ENCODE data around the gene SLC6A19.

DNA sequence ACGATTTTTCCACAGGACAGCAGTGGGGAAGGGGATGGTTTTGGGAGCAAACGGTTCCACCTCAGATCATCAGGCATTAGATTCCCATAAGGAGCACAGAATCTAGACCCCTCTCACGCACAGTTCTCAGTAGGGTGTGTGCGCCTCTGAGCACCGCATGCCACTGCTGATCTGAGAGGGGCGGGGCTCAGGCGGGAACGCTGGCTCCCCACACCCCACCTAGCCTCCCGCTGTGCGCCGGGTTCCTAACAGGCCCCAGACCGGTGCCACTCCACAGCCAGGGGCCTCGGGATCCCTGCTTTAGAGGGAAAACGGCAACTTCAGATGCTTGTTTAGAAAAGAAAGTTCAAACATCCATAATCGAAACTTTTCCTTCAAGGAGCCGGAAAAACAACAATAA, 73.1 kb downstream of the SLC6A19 start:
- TF ChIP-seq CTCF (IDR thresholded peaks at IDR 0.05) (no peak), POLR2A (IDR thresholded peaks at IDR 0.05) (no peak)

Measured in adrenal gland (tissue), 5 donors.